Lower leg skin (tissue), 3 donors: ENCODE measurements around the gene FAM20A.

Experiments
- POLR2A ChIP-seq, 2 donors: fragments of 450-650 bp; IDR thresholded peaks; one replicate each; pipeline ENCODE4 v1.6.1; 2016 to 2017; ENCODE audit warnings: antibody characterized with exemption in 2 of 2, mild to moderate bottlenecking in 1 of 2, moderate library complexity in 1 of 2
- TF ChIP-seq, protein P1 (sequence below), 3 donors: fragments of 450-650 bp; IDR thresholded peaks; one replicate each; pipeline ENCODE4 v1.5.1; 2016; ENCODE audit warnings: antibody characterized with exemption in 3 of 3, mild to moderate bottlenecking in 3 of 3, moderate library complexity in 2 of 3

DNA sequence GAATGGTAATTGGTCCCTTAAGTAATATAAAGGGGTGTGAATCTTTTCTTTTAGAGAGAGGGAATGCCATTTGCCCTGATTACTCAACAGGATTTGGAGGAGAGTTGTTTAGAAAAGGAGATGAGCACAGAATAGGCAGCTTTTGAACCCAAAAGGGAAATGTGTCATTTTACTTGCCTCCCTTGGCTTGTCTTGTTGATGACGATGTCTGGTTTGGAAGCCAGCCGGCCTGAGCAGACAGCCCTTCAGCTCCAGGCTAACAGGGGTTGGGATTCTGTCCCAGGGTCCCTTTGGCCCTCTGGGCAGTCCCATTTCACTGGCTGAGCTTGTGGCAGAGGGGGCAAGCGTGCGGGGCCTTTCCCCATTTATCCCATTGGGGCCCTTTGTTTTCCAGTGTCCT is 111.2 kb downstream of the FAM20A start:
- TF ChIP-seq, protein P1, sequence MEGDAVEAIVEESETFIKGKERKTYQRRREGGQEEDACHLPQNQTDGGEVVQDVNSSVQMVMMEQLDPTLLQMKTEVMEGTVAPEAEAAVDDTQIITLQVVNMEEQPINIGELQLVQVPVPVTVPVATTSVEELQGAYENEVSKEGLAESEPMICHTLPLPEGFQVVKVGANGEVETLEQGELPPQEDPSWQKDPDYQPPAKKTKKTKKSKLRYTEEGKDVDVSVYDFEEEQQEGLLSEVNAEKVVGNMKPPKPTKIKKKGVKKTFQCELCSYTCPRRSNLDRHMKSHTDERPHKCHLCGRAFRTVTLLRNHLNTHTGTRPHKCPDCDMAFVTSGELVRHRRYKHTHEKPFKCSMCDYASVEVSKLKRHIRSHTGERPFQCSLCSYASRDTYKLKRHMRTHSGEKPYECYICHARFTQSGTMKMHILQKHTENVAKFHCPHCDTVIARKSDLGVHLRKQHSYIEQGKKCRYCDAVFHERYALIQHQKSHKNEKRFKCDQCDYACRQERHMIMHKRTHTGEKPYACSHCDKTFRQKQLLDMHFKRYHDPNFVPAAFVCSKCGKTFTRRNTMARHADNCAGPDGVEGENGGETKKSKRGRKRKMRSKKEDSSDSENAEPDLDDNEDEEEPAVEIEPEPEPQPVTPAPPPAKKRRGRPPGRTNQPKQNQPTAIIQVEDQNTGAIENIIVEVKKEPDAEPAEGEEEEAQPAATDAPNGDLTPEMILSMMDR (IDR thresholded peaks at IDR 0.05): no peak
- TF ChIP-seq POLR2A (IDR thresholded peaks at IDR 0.05): no peak
